ENCODE results near the gene TBC1D7.

Gene TBC1D7

DNA sequence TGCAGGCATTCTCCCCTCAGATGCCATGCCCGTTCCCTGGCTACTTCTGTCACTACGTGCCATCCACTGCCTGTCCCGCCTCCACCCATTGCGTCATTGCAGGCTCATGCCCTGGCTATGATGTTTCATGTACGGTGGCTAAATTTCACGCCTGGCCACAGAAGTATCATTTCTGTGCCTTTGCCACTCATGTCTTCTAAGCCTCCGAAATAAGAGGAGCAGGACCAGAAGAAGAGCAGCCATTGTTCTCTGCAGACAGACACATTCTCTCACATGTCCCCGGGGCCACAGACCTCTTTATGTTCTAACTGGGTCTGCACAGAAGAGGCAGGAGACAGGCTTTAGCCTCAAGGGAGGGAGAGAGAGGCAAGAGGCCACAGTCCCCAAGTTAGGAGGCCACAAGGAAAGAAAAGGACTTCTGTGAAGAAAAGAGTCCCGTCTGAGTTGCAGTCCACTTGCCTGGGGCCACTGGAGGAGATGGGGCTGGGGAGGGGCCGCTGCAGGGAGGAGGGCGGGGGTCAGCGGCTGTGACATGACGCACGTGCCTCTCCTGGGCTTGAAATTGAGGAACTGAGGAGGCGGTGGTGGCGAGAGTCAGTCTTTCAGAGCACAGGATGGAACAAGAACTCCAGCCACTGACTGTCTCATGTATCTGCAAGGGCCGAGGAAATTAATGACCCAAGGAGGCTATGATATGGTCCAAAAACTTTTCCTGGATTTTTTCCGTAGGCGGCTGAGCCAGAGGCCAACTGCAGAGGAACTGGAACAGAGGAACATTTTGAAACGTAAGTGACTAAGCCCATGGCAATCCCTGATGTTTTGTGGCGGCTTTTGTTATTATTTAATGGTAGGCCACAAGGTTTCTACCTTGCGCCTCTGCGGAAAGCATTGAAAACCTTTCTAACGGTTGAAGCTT, 55.9 kb downstream of the TBC1D7 start:
- no peak for DNase-seq (ENCODE audit: low spot score)

- DNase-seq (ENCODE audit: low spot score): no peak
These were observed 59.3 kb downstream of the TBC1D7 start for GRCh38 chr6:13268913-13269518.

GRCh38 chr6:13267142-13267651, 61.1 kb downstream of the TBC1D7 start:
- DNase-seq (ENCODE audit: low spot score): no peak

DNA sequence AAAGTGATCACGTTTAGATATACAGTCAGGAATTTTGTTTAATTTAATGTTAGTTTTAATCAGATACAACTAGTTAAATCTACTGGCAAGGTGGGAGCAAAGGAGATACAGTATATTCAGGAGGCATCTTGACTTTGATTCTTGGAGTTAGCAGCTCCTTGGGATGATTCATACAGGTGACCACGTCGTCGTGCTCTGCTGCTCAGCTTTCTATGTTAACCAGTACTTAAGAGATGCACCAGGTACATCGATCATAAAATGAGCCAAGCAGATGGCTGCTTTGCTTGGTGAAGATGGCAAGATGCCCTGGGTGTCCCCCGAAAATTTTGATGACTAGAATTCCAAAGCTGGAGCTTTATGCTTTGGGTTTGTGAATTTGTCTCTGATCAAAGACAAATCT, 64.7 kb downstream of the TBC1D7 start:
- DNase-seq (ENCODE audit: low spot score): no peak

DNA sequence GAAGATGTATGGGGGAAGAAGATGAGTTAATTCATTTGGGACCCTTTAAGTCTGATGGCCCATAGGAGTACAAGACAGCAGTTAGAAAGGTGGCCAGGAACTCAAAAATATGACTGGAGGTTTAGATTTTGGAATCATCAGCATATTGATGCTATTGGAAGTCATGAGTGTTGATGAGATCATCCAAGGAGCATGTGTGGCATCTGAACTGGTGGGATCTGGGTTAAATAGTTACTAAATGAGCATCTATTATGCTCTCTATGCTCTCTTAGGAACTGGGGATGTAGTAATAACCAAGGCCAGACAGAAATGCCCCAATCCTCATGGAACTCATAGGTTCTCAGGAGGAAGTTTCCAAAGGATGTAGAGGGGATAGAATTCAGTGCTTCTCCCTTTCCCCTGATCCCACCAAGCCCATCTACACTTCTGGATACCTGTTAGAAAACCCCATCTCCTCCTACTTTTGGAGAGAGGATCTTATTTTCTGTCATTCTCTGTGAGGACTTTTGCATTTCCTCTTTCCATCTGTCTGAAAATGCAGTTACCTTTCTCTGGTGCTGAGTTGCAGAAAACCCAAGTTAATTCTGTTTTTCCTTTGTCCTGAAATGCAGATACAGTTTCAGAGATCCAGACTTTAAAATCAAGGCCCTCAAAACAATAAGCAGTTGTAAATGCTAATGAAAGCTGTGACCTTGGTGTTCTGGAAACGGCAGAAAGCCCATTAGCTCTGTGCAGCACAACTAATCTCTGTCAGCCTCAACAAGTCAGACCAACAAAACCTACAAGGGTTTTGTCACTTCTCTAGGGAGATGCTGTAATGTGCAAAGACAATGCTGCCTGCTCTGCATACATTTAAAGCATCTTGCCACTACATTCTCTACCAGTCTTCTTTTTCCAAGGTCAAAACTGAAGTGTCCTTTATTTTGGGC, 65.8 kb downstream of the TBC1D7 start:
- no peak for DNase-seq (ENCODE audit: low spot score)

DNA sequence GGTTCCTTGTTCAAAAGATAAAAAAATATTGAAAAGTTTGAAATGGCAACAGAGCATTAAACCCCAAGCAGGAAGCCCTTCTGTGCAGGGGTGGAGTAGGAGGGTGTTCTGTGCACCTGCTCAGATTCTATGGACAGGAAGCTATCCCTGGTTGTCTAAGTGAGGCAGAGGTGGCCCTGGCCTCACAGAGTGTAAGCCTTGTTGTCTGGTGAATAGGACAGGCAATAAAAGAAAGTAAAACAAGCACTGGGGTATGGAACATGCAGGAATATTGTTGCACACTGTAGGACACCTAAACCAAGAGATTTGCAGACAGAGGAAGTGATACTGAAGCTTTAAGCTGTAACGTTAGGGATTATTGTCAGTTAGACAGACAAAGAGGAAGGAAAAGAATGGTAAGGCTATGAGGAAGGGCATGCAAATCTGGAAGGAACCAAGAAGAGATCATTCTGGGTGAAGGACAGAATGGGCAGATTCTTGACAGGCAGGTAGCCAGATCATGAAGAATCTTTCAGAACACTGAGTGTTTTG, 66.8 kb downstream of the TBC1D7 start:
- no peak for DNase-seq (ENCODE audit: low spot score)

GRCh38 chr6:13260831-13261230, 67.5 kb downstream of the TBC1D7 start:
- no peak for DNase-seq (ENCODE audit: low spot score)

GRCh38 chr6:13260101-13260598, 68.2 kb downstream of the TBC1D7 start:
- DNase-seq (ENCODE audit: low spot score): no peak

DNA sequence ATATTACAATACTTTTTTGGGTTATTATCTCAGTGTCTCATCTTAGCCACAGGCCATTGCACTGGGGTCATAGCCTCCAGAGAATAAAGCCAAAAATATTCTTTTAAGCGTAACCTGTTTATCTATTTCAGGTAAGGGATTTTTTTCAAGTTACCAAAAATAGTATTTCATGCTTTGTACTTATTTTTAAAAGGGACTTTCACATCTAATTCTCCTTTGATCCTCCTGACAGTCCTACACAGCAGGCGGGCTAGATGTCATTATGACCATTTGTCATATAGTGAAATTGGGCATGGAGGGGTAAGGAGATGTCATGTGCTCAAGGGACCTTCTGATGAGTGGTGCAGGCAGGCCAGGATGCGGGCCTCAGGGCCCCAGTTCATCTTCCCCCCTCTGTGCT, 68.9 kb downstream of the TBC1D7 start:
- DNase-seq (ENCODE audit: low spot score): no peak

DNA sequence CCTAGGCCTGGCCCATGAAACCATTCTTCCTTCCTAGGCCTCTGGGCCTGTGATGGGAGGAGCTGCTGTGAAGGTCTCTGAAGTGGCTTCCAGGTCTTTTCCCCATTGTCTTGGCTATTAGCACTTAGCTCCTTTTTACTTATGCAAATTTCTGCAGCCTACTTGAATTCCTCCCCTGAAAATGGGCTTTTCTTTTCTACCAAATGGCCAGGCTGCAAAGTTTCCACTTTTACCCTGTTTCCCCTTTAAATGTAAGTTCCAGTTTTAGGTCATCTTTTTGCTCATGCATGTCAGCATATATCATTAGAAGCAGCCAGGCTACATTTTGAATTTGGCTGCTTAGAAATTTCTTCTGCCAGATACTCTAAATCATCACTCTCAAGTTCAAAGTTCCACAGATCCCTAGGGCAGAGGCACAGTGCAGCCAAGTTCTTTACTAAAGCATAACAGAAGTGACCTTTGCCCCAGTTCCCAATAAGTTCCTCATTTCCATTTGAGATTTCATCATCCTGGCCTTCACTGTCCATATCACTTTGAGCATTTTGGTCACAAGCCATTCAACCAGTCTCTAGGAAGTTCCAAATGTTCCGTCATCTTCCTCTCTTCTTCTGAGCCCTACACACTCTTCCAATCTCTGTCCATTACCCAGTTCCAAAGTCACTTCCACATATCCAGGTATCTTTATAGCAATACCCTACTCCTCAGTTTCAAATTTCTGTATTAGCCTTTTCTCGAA, 71.9 kb downstream of the TBC1D7 start:
- DNase-seq (ENCODE audit: low spot score): no peak

Data from LoVo (cell line).